SIG-M5 treated with dmso at 0.1 percent for 504 hours (cell line): ENCODE measurements around the gene COX6A2.
"Not testable (repeated sequence)": the region's sequence is repeated elsewhere in the genome, so short reads cannot be mapped to it uniquely, and the experiment has no call there.

ENCODE experiments used
- DNase-seq: peaks from one replicate; lab custom pipeline; 2025; ENCODE audit not compliant: unreplicated experiment; lab: John Stamatoyannopoulos, UW

COX6A2 gene

DNA sequence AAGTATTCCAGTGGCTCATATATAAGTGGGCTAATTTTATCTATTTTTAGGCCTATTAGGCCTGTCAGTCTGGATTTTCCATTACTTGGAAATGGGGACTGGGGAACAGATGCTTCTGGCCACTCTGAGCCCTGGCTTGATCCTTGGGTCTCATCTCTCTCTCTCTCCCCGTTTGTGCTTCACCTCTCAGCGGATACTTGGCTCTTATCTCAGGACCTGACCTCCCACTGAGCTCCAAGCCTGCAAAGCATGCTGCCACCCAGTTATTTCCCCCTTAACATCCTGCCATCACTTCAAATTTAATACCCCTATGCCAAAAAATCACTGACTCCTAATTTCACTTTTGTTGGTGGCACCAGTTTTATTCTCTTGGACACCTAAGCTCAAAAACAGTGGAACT, 10.3 kb upstream of the COX6A2 start:
- DNase-seq: no peak

DNA sequence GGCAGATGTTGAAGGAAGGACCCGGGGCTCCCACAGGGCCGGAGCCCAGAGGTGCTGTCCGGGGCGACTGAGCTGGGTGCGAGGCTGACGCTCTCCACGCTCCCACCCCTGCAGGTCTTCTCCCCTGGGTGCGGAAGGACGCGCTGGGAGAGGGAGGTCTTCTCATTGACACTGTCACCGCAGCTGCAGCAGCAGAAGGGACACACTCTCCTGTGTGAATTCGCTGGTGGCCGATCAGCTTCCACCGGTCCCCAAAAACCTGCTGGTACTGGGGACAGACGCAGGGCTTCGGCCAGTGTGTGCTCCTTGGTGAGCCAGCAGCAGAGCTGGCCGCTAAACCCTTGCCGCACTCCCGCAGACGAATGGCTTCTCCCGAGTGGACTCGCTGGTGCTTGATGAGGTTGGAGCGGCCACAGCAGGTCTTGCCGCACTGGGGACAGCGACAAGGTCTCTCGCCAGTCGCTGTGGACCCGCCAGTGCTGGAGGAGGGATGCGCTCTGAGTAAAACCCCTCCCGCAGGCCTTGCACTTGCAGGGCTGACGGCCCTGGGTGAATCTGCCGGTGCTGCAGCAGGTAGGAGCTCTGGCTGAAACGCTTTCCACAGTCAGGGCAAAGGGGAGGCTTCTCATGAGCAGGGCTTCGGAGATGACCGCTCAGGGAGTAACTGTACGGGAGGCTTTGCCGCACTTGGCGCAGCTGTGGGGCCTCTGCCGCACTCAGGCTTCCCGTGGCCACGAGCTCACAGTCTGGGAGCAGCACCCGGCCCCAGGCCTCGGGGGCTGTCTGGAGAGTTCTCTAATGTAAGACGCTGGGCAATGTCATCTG, 8.3 kb upstream of the COX6A2 start:
- DNase-seq: no peak

DNA sequence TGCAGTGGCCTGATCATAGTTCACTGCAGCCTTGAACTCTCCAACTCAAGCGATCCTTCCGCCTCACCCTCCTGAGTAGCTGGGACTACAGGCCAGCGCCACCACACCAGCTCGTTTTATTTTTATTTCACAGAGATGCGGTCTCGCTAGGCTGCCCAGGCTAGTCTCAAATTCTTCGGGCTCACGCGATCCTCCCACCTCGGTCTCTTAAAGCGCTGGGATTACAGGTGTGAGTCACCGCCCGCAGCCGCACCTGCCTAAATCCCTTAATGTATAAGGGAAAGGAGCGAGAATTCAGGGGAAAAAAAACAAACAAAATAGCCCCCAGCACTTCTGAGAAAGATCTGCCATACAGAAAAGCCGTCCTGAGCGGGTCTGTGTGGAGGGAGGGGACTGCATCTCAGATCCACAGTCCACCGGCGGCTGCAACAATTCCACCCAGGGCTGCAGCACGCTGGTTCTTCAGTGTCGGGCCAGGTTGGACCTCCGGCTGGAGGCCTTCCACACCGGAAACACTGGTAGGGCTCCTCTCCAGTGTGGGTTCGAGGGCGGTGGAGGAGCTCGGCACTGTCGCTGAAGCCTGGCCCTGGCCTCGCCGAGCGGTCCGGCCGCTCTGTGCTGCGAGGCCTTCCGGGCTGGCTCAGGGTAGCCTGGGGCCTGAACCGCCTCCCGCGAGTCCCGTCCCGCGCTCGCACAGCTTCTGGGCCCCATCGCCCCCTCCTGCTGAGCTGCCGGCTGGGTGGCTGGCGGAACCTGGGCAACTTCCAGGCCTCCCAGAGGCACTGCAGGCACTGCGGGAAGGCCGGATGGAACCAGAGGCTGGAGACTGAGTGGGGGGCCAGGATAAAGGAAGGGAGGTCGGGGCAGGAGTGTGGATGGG, 7.4 kb upstream of the COX6A2 start:
- DNase-seq: no peak

DNA sequence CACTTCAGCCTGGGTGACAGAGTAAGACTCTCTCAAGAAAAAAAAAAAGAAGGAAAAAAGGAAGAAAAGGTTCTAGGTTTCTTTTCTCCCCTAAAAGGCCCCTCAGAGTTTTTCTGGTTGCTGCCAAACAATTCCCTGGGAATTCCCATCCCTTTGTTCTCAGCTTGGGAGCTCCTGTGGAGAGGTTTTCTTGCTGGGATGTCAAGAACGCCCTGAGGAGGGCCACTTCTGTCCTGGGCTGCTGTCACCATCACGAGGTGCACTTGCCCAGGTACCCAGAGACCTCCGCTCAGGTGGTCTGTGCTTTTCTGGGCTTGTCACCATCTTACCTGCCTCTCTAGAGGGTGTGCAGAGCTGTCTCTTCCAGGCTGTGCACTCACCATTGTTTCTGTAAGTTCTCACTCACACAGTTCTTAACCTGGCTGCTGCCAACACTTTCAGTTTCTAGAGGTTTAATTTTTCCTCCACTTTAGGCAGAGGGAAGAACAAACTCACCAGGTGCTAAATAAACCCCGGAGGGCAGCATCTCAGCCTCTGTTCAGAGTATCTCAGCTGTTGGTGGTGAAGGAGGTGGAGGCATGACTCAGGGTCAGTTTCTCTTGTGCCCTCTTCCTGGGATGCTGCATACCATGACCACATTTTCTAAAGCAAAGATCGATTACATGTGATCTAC, 2.4 kb upstream of the COX6A2 start:
- no peak for DNase-seq

DNA sequence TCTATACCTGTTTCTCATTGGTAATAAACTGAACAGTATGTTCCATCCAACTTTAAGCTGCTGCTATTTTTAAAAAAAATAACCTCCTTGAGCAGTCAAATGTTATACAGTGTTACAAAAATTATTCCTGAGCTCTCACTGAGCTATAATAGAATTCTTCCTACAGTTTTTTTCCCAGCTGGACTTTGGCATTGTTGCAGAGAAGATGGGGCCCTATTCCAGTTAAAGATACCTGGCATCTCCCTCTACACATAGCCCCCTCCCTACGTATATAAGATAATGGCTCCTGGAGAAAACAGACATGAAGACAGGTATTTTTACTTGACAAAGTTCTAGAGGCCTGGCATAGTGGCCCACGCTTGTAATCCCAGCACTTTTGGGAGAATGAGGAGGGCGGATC, 1.6 kb upstream of the COX6A2 start:
- DNase-seq: no peak

DNA sequence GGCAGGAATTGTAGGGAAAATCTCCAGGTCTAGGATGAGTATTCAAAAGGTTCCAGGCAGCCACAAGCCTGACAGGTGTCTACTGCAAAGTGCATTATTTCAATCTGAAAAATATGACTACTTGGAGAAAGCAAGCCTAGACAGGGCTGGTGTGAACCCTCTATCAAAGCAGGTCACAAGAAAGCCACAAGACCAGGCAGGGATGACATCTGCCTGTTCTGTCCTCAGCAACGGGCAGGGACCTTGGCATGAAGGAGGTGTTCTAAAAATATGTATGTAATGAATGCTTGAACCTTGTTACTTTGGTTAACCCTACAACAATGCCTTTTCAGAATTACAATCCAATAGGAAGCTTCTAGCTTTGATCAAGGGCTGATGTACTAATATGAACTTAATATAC, 1.2 kb upstream of the COX6A2 start:
- DNase-seq: no peak

DNA sequence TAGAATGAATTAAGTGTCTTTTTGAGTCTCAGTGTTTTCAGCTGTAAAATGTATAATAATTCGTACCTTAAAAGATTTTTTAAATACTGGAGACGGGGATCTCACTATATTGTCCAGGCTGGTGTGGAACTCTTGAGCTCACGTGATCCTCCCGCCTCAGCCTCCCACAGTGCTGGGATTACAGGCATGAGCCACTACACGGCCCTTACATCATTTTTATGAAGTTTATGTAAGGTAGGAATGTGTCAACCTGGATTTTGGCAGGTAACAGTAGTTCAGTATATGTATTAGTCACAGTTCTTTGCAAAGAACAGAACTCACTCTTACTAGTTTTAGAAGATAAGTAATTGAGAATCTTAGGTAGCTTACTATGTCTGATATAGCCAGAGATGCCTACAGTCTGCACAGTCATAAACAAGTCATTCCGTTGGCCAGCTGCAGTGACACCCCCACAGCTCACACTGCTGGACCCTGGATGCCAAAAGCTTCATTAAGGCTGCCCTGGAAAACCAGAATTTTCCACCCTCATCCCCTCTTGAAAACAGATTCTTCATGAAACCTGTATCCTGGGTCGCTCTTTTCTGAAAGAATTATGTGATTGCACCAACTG, 583 bp upstream of the COX6A2 start:
- no peak for DNase-seq

DNA sequence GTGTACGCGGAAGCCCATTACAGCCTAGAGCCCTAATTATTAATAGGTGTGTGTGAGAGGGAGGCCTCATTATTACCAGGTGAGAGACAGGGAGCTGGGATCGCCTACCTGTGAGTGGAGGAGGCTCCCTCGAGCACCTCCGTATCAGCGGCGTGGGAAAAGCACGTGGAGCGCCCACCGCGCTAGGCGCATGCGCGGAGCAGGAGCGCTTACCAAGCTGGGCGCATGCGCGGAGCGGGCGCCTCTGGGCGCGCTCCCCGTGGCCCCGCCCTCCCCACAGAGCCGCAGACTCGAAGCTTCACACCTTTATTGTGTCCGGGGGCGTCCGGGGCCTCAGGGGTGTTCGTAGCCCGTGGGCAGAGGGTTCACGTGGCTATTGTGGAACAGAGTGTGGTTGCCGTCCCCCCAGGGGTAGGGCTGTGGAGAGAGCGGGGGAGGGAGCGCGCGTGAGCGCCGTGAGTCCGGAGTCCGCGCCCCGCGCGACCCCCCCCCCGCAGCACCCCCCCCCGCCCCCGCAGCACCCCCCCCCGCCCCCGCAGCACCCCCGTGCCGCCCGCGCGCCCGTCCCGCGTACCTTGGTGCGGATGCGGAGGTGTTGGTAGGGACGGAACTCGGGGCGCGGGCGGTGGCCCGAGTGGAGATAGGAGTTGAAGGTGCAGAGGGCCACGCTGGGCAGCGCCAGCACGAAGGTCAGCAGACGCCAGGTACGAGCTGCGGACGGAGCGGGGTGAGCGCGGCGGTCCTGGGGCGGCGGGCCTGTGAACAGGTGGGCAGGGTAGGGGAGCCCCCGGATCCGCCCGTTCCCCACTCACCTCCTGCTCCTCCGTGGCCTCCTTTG, 500 bp downstream of the COX6A2 start:
- no peak for DNase-seq

DNA sequence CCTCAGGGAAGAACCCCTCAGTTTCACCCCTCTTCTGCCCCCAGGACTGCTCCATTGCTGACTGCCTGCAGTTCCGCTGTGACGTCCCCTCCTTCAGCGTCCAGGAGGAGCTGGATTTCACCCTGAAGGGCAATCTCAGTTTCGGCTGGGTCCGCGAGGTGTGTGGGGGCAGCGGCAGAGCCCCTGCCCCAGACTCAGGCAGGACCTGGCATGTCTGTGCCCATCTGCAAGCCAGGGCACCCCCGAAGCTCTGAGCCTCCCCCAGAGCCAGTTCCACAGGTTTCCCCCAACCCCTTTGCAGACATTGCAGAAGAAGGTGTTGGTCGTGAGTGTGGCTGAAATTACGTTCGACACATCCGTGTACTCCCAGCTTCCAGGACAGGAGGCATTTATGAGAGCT, 4.4 kb downstream of the COX6A2 start:
- DNase-seq: no peak

DNA sequence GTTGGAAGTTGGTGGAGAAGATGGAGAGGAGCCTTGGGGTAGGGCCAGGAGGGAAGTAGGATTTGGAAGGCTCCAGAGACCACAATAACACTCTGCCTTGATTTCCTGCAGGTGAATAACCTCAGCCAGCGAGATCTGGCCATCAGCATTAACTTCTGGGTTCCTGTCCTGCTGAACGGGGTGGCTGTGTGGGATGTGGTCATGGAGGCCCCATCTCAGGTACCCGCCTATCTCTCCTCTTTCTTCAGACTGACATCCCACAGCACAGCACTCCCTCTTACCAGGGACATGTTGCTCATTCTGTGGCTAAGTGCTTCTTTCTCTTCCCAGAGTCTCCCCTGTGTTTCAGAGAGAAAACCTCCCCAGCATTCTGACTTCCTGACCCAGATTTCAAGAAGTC, 4.9 kb downstream of the COX6A2 start:
- DNase-seq: no peak

DNA sequence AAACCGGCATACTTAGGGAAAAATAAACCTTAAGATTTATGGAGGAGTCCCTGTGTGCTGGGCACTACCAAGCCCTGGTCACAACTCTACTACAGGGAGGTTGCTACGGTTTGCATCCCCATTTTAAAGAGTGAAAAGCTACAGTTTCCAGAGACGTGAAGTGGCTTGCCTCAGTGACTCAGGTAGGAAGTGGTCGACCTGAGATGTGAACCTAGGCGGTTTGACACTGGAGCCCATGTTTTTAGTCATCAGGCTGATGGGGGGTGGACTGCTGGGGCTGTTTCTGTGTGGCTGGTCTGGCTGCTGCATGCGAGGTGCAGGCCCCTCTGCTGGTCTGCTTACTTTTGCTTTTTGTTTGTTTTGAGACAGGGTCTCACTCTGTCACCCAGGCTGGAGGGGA, 6.6 kb downstream of the COX6A2 start:
- no peak for DNase-seq

DNA sequence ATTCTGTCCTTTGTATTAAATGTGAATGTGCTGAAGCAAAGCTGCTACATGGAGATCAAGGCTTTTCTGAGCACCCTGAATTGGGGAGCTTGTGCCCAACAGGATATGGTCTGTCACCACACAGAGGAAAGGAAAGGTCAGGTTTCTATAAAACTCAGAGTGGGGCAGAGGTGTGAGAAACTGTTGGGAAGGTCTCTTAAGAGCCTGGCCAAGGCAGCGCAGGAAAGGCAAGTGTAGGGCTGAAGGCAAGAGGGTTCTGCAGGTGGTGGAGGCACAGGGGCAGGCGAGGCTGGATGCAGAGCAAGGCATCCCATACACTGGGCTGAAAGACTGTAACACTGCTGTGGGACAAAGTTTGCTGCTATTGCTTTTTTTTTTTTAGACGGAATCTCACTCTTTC, 8.1 kb downstream of the COX6A2 start:
- no peak for DNase-seq

DNA sequence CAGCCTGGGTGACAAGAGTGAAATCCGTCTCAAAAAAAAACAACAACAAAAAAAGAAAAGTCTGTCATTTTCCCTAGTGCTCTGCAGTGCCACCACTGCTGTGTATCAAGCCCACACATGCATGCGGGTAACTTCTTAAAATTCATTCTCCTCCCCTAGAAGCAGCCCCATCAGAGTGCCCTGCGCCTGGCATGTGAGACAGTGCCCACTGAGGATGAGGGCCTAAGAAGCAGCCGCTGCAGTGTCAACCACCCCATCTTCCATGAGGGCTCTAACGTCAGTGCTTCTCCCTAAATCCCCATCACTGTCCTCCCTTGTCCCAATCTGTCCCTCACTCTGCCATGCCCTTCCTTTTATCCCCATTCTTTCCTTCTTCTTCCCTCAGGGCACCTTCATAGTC, 10.2 kb downstream of the COX6A2 start:
- no peak for DNase-seq

DNA sequence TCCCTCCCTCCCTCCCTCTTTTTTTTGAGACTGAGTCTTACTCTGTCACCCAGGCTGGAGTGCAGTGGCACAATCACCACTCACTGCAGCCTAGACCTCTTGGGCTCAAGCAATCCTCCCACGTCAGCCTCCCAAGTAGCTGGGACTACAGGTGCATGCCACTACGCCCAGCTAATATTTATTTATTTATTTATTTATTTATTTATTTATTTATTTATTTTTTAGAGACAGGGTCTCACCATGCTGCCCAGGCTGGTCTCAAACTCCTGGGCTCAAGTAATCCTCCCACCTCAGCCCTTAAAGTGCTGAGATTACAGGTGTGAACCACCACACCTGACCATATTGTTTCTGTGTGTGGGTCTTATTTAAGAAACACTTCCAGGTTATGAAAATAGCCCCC, 11.1 kb downstream of the COX6A2 start:
- not testable (repeated sequence) for DNase-seq

DNA sequence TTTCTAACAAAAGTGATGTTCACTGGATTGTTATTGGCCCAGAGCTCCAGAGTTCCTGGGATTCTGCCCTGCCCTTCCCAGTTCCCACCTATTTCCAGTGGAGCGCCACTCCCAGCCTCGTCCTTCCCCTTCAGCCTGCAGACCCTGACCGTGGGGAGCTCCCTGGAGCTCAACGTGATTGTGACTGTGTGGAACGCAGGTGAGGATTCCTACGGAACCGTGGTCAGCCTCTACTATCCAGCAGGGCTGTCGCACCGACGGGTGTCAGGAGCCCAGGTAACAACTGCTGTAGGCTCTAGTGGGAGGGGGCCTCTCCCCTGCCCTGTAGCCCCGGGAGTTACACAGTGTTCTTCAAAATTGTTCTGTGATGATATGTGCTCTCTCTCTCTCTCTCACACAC, 11.8 kb downstream of the COX6A2 start:
- DNase-seq: no peak

DNA sequence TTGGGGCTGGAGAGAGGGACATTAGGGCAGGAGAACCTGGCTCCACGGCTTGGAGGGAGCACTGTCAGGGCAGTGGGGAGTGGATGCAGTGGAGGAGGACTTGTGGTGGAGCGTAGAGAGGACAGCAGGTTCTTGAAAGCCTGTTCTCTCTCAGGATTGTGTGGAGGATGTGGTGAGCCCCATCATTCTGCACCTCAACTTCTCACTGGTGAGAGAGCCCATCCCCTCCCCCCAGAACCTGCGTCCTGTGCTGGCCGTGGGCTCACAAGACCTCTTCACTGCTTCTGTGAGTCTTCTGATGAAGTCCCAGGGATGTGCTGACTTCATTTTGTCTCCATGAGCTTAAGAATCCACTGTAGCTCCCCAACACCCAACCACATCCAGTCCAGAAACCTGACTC, 13.5 kb downstream of the COX6A2 start:
- DNase-seq: no peak

DNA sequence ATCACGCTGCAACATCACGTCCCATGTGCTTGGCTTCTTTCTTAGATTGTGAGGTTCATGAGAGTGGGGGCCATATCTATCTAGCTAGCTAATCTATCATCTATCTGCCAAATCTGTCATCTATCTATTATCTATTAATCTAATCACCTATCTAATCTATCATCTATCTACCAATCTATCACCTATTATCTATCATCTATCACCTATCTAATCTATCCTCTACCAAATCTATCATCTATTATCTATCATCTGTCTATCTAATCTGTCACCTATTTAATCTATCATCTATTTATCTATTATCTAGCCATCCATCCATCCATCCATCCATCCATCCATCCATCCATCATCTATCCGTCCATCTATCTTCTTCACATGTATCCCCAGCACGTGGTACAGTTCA, 14.2 kb downstream of the COX6A2 start:
- DNase-seq: no peak

DNA sequence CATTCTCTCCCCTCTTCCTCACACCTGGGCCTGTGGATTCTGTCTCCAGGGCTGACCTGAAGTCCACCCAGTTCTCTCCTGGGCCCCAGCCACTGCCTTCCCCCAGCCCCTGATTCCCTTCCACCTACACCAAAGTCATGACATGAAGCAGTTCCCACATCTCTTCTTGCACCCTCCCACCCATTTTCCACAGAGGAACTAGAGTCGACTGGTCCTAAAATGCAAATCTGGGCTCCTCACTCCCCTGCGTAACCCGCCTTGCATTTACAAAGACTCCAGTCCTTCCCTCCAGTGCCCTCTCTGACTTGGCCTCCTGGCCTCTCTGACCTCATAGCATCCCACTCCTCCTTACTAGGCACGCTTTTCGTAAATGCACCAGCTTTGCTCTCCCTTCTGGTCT, 14.8 kb downstream of the COX6A2 start:
- DNase-seq: no peak

DNA sequence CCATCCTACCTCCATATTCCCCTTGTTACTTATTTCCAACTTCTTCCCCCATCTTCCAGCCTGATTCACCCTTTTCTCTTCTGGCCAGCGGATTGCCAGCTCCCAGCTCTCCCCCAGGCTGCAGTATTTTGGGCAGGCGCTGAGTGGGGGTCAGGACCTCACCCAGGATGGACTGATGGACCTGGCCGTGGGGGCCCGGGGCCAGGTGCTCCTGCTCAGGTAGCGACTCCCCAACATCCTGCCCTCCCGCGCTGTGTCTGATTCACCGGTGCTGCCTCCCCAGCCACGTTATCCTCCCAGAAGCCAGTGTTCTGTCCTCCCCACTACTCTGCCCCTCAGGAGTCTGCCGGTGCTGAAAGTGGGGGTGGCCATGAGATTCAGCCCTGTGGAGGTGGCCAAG, 15.4 kb downstream of the COX6A2 start:
- no peak for DNase-seq

DNA sequence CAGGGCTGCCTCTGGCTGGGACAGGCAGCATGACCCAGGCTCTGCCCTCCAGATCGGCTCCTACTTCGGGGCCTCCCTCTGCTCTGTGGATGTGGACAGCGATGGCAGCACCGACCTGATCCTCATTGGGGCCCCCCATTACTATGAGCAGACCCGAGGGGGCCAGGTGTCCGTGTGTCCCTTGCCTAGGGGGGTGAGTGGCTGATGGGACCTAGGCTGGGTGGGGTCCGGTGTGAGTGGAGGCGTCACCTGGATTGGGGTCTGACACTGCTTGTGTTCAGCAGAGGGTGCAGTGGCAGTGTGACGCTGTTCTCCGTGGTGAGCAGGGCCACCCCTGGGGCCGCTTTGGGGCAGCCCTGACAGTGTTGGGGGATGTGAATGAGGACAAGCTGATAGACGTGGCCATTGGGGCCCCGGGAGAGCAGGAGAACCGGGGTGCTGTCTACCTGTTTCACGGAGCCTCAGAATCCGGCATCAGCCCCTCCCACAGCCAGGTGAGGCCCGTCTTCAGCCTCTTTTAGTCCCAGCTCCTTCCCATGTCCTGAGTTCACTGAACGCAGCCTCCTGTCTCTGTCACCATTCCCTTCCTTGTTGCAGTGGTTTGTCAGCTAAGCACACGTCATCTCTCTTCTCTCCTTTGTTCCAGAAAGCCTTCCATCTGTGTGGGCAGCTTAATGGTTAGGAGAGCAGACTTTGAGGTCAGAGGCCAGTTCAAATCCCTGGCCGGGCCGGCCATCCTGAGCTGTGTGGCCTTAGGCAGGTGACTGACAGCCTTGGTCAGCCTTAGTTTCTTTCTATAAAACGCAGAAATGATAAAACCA, 16.9 kb downstream of the COX6A2 start:
- no peak for DNase-seq
